ENCODE measurements around the gene TRPM5. TPM values are rescaled to one million over a fixed set of nuclear protein-coding genes. Genes with fewer than 3 reads are reported as not detected.

The TRPM5 gene
- total RNA-seq (1 to 10 TPM in 1 of 2 donors, under 1 TPM in 1; 0.94 to 1.1 TPM), polyA plus RNA-seq (ENCODE audit: insufficient read depth, low read depth, low replicate concordance) (0.46 TPM)
- long read RNA-seq, donor 1, result 0 reads
- long read RNA-seq, donor 2, result 0 reads

GRCh38 chr11:2443881-2444820, at the start of gene TRPM5:
Gene TRPM5, minus strand, starts transcription at chr11:2444514. Its CDS starts 21,478 bp downstream, at chr11:2423036.
- 8% methylated on average over 44 of the region's 64 CpGs; no CpG with 5 or more reads in 1 of the 2 donors for WGBS, 2 donors
- Histone ChIP-seq H3K4me3 (peak within 1 kb of the TSS; percentile 36 to 41), H3K4me1 (no peaks in the 10 kb centered on the region), H3K27me3 (no peaks in the 10 kb centered on the region), H3K27ac (no peak within 1 kb of the TSS), H3K36me3 (ENCODE audit: low read depth, missing control alignments) (no peaks in the 10 kb centered on the region), H3K9me3 (no peaks in the 10 kb centered on the region)
- no peak for TF ChIP-seq POLR2A (IDR thresholded peaks at IDR 0.05)
- TF ChIP-seq, protein P1, sequence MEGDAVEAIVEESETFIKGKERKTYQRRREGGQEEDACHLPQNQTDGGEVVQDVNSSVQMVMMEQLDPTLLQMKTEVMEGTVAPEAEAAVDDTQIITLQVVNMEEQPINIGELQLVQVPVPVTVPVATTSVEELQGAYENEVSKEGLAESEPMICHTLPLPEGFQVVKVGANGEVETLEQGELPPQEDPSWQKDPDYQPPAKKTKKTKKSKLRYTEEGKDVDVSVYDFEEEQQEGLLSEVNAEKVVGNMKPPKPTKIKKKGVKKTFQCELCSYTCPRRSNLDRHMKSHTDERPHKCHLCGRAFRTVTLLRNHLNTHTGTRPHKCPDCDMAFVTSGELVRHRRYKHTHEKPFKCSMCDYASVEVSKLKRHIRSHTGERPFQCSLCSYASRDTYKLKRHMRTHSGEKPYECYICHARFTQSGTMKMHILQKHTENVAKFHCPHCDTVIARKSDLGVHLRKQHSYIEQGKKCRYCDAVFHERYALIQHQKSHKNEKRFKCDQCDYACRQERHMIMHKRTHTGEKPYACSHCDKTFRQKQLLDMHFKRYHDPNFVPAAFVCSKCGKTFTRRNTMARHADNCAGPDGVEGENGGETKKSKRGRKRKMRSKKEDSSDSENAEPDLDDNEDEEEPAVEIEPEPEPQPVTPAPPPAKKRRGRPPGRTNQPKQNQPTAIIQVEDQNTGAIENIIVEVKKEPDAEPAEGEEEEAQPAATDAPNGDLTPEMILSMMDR (IDR thresholded peaks at IDR 0.05), result no peak
- DNase-seq, result peak; percentile 70
- intact Hi-C loops (cut with DNase I; ENCODE audit: low total_unique reads), result no loop called here

DNA sequence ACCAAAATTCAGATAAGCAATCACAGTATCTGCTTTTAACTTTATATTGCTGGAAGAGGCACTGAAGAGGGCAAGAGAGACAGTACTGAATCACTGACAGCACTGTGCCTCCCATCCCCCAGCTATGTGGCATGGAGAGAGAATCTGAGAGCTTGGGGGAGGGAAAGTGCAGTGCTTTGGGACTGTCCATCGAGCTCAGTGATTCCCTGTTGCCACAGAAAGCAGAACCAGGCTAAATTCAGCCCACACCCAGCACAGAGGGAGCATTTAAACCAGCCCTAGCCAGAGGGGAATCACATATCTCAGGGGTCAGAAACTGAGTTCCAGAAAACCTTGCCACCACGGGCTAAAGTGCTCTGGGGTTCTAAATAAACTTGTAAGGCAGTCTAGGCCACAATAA, 44.8 kb upstream of the TRPM5 start:
- Histone ChIP-seq H3K27me3 (no peaks in the 10 kb centered on the region), H3K4me3 (no peak overlapping the region), H3K9me3 (no peaks in the 10 kb centered on the region), H3K27ac (no peak overlapping the region), H3K36me3 (ENCODE audit: low read depth, missing control alignments) (no peaks in the 10 kb centered on the region), H3K4me1 (no peaks in the 10 kb centered on the region)
- TF ChIP-seq, protein P1 (IDR thresholded peaks at IDR 0.05), result no peak
- no peak for TF ChIP-seq POLR2A (IDR thresholded peaks at IDR 0.05)
- intact Hi-C loops (cut with DNase I; ENCODE audit: low total_unique reads), result no loop called here
- DNase-seq, result no peak
- WGBS, 2 donors, result 49 to 71% methylated on average over 2 of the region's 2 CpGs

DNA sequence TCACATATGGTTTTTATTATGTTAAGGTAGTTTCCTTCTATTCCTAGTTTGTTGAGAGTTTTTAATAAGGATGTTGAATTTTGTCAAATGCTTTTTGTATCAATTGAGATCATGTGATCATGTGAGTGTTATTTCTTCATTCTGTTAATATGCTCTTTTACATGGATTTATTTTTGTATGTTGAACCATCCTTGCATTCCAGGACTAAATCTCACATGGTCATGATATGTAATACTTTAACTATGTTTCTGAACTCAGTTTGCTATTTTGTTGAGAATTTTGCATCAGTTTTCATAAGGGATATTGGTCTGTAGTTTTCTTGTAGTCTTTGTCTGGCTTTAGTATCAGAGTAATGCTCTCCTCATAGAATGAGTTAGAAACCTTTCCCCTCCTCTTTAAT, 43.7 kb upstream of the TRPM5 start:
- Histone ChIP-seq H3K36me3 (ENCODE audit: low read depth, missing control alignments) (no peaks in the 10 kb centered on the region), H3K4me1 (no peaks in the 10 kb centered on the region), H3K9me3 (no peaks in the 10 kb centered on the region), H3K4me3 (no peak overlapping the region), H3K27me3 (no peaks in the 10 kb centered on the region), H3K27ac (no peak overlapping the region)
- DNase-seq, result no peak
- no peak for TF ChIP-seq POLR2A (IDR thresholded peaks at IDR 0.05)
- TF ChIP-seq, protein P1 (IDR thresholded peaks at IDR 0.05), result no peak
- intact Hi-C loops (cut with DNase I; ENCODE audit: low total_unique reads), result no loop called here

DNA sequence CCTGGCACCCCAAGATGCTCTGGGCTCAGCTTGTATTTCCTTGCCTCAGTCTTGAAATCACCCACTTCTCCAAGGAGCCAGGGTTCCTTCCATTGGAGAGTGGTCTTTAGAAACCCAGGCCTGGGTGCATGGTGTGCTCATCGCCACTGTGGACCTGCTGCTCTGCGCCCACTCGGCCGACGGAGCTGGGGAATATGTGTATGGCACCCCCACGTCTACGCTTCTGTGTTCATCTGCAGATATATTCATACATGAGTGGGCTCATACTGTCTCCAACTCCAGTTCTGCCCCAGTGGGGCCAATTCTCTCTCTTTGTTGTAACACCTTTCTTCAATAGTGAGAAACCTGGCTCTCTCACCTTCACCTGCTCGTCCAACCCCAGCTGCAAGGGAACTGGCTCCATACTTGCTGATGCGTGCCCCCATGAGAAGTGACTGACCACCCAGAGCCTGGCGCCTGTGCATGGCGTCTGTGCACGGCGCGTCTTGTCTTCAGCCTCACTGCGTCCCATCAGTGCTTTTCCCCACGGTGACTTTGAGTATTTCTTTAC, 40.3 kb upstream of the TRPM5 start:
- WGBS, 2 donors, result 92 to 95% methylated on average over 16 of the region's 16 CpGs
- Histone ChIP-seq H3K36me3 (ENCODE audit: low read depth, missing control alignments) (no peaks in the 10 kb centered on the region), H3K27me3 (no peaks in the 10 kb centered on the region), H3K27ac (no peak overlapping the region), H3K4me3 (no peak overlapping the region), H3K9me3 (no peaks in the 10 kb centered on the region), H3K4me1 (no peaks in the 10 kb centered on the region)
- DNase-seq, result no peak
- TF ChIP-seq, protein P1 (IDR thresholded peaks at IDR 0.05), result no peak
- no peak for TF ChIP-seq POLR2A (IDR thresholded peaks at IDR 0.05)
- intact Hi-C loops (cut with DNase I; ENCODE audit: low total_unique reads), result no loop called here

All from testis (tissue), 5 donors.